ENCODE measurements around the gene GRAMD4. TPM values are rescaled to one million over a fixed set of nuclear protein-coding genes. Genes with fewer than 3 reads are reported as not detected.

GRAMD4 gene
- total RNA-seq, 2 experiments from 2014 or later: 46.9 to 52.4 TPM

DNA sequence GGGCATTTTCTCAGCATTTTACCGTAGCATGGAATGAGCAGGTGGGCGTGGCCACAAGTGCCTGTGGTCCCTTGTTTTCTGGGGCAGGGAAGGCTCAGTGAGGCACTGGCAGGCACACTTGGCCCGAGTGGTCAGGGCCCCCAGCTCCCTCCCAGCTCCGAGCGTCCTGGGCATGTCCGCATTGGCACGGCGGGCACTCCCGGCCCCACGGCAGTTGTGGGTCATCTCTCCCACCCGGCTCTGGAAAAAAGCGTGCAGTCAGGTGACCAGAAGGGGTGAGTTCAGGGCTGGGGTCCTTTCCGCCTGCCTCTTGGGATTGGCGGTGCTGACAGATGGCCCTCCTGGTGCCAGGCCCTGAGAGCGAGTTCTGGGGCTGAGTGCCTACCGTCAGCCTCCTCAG lies 55.8 kb downstream of the GRAMD4 start:
- Histone ChIP-seq H3K36me3 (ENCODE audit: insufficient read depth, low read length) (peaks cover 17% of the 10 kb centered on the region; the same call in 1 of the 2 replicates), H3K4me3 (ENCODE audit: low read depth, low read length, poor library complexity, severe bottlenecking) (no peak overlapping the region), H3K4me1 (ENCODE audit: insufficient read depth, low read length, poor library complexity, severe bottlenecking) (peaks cover 39% of the 10 kb centered on the region), H3K27ac (ENCODE audit: low read depth, low read length, poor library complexity, severe bottlenecking) (no peak overlapping the region), H3K9me3 (ENCODE audit: low read length) (no peaks in the 10 kb centered on the region), H3K9me2 (ENCODE audit: insufficient read depth, low read length) (no peaks in the 10 kb centered on the region), H3K79me2 (ENCODE audit: insufficient read depth, low read depth, low read length) (no peaks in the 10 kb centered on the region), H4K20me1 (ENCODE audit: insufficient read depth, low read length) (no peaks in the 10 kb centered on the region), H2AFZ (ENCODE audit: low read length) (no peak overlapping the region), H3K4me2 (ENCODE audit: low read length) (no peak overlapping the region)
- ChIA-PET POLR2A (no interaction called here), CTCF (ENCODE audit: unreplicated experiment) (no interaction called here)
- intact Hi-C loops (cut with micrococcal nuclease; ENCODE audit: unreplicated experiment): no loop called here
- DNase-seq (ENCODE audit: low spot score): no peak
- no TSS peak for BruUV-seq (replicated peaks)
- TF ChIP-seq CTCF (conservative IDR thresholded peaks at IDR 0.05; ENCODE audit: low read length) (no peak), EZH2phosphoT487 (IDR thresholded peaks at IDR 0.05; ENCODE audit: borderline replicate concordance, low read depth, low read length) (no peak)

DNA sequence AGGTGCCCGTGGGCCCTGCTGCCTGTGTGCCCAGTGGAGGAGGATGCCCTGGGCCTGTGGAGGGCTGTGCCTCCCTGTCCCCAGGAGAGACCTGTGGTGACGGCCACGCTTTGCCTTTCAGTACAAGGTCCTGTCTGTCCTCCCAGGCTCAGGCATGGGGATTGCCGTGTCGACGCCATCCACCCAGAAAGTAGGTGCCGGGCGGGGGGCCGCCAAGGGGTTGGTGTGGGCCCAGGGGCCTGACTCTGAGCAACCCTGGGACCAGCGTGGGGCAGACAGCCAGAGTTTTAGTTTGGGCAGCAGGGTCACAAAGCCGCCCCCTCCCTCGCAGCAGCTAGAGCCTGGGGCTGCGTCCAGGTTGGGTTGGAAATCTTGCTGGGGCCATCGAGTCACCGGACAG lies 56.3 kb downstream of the GRAMD4 start:
- H3K9me2 ChIP-seq (ENCODE audit: insufficient read depth, low read length): no peaks in the 10 kb centered on the region
- ChIA-PET POLR2A (no interaction called here), CTCF (ENCODE audit: unreplicated experiment) (no interaction called here)
- TF ChIP-seq CTCF (conservative IDR thresholded peaks at IDR 0.05; ENCODE audit: low read length): no peak
- no peak for TF ChIP-seq EZH2phosphoT487 (IDR thresholded peaks at IDR 0.05; ENCODE audit: borderline replicate concordance, low read depth, low read length)
- no peak overlapping the region for H3K4me2 ChIP-seq (ENCODE audit: low read length)
- H3K4me1 ChIP-seq (ENCODE audit: insufficient read depth, low read length, poor library complexity, severe bottlenecking): peaks cover 39% of the 10 kb centered on the region
- peaks cover 17% of the 10 kb centered on the region; the same call in 1 of the 2 replicates for H3K36me3 ChIP-seq (ENCODE audit: insufficient read depth, low read length)
- H3K79me2 ChIP-seq (ENCODE audit: insufficient read depth, low read depth, low read length): no peaks in the 10 kb centered on the region
- intact Hi-C loops (cut with micrococcal nuclease; ENCODE audit: unreplicated experiment): no loop called here
- H2AFZ ChIP-seq (ENCODE audit: low read length): no peak overlapping the region
- H4K20me1 ChIP-seq (ENCODE audit: insufficient read depth, low read length): no peaks in the 10 kb centered on the region
- no peaks in the 10 kb centered on the region for H3K9me3 ChIP-seq (ENCODE audit: low read length)
- H3K4me3 ChIP-seq (ENCODE audit: low read depth, low read length, poor library complexity, severe bottlenecking): no peak overlapping the region
- H3K27ac ChIP-seq (ENCODE audit: low read depth, low read length, poor library complexity, severe bottlenecking): no peak overlapping the region
- DNase-seq (ENCODE audit: low spot score): no peak
- no TSS peak for BruUV-seq (replicated peaks)

DNA sequence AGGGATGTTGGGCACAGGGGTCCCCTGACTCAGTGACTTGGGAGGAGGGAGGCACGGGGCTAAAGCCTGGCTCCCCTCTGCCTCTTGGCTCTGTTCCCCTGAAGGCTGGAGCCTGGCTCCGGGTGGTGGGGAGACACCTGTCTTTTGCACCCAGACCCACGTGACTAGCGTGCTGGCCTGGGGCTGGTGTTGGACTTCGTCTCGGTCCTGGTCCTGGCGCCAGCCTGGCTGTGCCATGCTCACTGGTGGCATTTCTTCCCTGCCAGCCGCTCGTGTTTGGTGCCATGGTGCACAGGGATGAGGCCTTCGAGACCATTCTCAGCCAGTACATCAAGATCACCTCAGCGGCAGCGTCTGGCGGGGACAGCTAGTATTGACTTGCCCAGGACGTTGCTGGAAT lies 56.7 kb downstream of the GRAMD4 start:
- Histone ChIP-seq H3K4me3 (ENCODE audit: low read depth, low read length, poor library complexity, severe bottlenecking) (no peak overlapping the region), H4K20me1 (ENCODE audit: insufficient read depth, low read length) (no peaks in the 10 kb centered on the region), H3K4me1 (ENCODE audit: insufficient read depth, low read length, poor library complexity, severe bottlenecking) (peaks cover 35% of the 10 kb centered on the region), H3K36me3 (ENCODE audit: insufficient read depth, low read length) (peaks cover 17% of the 10 kb centered on the region; the same call in 1 of the 2 replicates), H3K4me2 (ENCODE audit: low read length) (no peak overlapping the region), H3K79me2 (ENCODE audit: insufficient read depth, low read depth, low read length) (no peaks in the 10 kb centered on the region), H3K9me2 (ENCODE audit: insufficient read depth, low read length) (no peaks in the 10 kb centered on the region), H2AFZ (ENCODE audit: low read length) (no peak overlapping the region), H3K27ac (ENCODE audit: low read depth, low read length, poor library complexity, severe bottlenecking) (no peak overlapping the region), H3K9me3 (ENCODE audit: low read length) (no peaks in the 10 kb centered on the region)
- no peak for DNase-seq (ENCODE audit: low spot score)
- intact Hi-C loops (cut with micrococcal nuclease; ENCODE audit: unreplicated experiment): no loop called here
- no TSS peak for BruUV-seq (replicated peaks)
- no peak for TF ChIP-seq CTCF (conservative IDR thresholded peaks at IDR 0.05; ENCODE audit: low read length)
- no peak for TF ChIP-seq EZH2phosphoT487 (IDR thresholded peaks at IDR 0.05; ENCODE audit: borderline replicate concordance, low read depth, low read length)
- ChIA-PET CTCF (ENCODE audit: unreplicated experiment) (no interaction called here), POLR2A (no interaction called here)
